Measurements from ENCODE around the gene TSPOAP1. TPM values are rescaled to one million over a fixed set of nuclear protein-coding genes. Genes with fewer than 3 reads are reported as not detected.

The TSPOAP1 gene
- total and polyA plus RNA-seq, 2 of the 13 experiments (the other 11 are each of a cell fraction or from before 2014, with no cell fraction given) = not detected

DNA sequence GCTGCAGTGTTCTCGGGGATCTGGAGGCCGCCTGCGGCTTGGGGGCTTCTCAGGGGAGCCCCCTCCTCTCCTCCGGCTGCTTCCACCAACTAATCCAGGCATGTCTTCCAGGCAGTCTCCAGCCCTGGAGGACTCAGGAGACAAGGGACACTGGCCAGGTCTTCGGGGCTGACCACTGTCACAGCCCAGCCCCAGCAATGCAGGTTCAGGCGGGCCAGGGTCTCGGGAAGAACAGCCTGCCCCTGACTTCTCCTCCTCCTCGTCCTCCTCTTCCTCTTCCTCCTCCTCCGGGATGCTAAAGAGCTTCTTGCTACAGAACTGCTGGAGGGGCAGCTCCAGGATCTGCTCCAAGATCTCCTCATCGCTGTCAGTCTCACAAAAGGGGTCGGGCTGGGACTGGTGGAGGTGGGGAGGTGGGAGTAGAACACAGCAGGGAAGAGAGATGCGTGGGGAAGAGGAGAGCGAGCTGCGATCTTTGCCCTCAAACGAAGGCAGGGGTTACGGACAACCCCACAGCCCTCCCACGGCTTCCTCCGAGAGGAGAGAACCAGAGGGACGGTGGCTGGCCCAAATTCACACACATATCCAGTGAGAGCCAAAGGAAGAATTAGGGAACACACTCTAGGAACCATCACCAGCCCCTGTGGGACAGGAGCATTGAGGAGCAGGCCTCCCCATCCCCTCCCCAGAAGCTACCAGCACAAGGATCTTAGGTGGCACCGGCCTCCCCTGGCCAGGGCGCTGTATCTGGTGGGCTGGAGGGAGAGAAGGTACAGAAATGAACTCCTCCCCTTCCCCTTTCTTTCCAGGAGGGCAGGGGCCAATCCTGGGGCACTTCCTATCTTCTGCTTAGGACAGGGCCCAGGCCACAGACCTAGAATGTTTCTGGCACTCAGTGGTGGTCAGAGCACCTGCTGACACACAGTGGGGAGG is 19.3 kb downstream of the TSPOAP1 start:
- no peak overlapping the region for H3K9ac ChIP-seq (ENCODE audit: insufficient read depth, low read depth, low read length)
- no peaks in the 10 kb centered on the region for H3K9me3 ChIP-seq (ENCODE audit: low read length)
- no peaks in the 10 kb centered on the region for H3K79me2 ChIP-seq (ENCODE audit: insufficient read depth, low read length)
- CTCF ChIA-PET (ENCODE audit: low intra/inter-chr PET ratio, low total read pairs) = interaction anchor here (2.2 to 2.4 kb wide), 2 partner anchors 8 to 138 kb away, joined by 9 to 24 read pairs; no protein-coding TSS in a partner anchor
- no peaks in the 10 kb centered on the region for H3K36me3 ChIP-seq (replicated peaks in 1 of 2; ENCODE audit: control insufficient read depth in 1 of 2, insufficient read depth in 2 of 2, low read length in 2 of 2)
- no peak for DNase-seq (ENCODE audit: low spot score)
- TF ChIP-seq DRAP1 (CRISPR knock-in tag; IDR thresholded peaks at IDR 0.05) (no peak), ZSCAN9 (CRISPR knock-in tag; IDR thresholded peaks at IDR 0.05; ENCODE audit: borderline replicate concordance) (no peak), GABPA (IDR thresholded peaks at IDR 0.05; ENCODE audit: low read depth, low read length) (no peak), GABPA (CRISPR knock-in tag; IDR thresholded peaks at IDR 0.05; ENCODE audit: low read depth) (no peak), MEF2D (CRISPR knock-in tag; IDR thresholded peaks at IDR 0.05) (no peak), ZNF800 (CRISPR knock-in tag; IDR thresholded peaks at IDR 0.05) (no peak), BRD4 (CRISPR knock-in tag; IDR thresholded peaks at IDR 0.05) (no peak), SRSF1 (optimal IDR thresholded peaks at IDR 0.05; ENCODE audit: low read depth, low read length) (no peak), ZNF232 (CRISPR knock-in tag; IDR thresholded peaks at IDR 0.05; ENCODE audit: borderline replicate concordance) (no peak), ZNF780A (CRISPR knock-in tag; IDR thresholded peaks at IDR 0.05) (no peak), RARA (CRISPR knock-in tag; IDR thresholded peaks at IDR 0.05) (no peak), ZNF766 (CRISPR knock-in tag; IDR thresholded peaks at IDR 0.05; ENCODE audit: borderline replicate concordance) (no peak)
- TF ChIP-seq, protein P1, sequence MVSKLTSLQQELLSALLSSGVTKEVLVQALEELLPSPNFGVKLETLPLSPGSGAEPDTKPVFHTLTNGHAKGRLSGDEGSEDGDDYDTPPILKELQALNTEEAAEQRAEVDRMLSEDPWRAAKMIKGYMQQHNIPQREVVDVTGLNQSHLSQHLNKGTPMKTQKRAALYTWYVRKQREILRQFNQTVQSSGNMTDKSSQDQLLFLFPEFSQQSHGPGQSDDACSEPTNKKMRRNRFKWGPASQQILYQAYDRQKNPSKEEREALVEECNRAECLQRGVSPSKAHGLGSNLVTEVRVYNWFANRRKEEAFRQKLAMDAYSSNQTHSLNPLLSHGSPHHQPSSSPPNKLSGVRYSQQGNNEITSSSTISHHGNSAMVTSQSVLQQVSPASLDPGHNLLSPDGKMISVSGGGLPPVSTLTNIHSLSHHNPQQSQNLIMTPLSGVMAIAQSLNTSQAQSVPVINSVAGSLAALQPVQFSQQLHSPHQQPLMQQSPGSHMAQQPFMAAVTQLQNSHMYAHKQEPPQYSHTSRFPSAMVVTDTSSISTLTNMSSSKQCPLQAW (CRISPR knock-in tag; IDR thresholded peaks at IDR 0.05) = no peak
- TF ChIP-seq, protein P2, sequence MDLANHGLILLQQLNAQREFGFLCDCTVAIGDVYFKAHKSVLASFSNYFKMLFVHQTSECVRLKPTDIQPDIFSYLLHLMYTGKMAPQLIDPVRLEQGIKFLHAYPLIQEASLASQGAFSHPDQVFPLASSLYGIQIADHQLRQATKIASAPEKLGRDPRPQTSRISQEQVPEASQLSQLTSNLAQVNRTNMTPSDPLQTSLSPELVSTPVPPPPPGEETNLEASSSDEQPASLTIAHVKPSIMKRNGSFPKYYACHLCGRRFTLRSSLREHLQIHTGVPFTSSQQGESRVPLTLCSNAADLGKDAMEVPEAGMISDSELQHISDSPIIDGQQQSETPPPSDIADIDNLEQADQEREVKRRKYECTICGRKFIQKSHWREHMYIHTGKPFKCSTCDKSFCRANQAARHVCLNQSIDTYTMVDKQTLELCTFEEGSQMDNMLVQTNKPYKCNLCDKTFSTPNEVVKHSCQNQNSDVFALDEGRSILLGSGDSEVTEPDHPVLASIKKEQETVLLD (CRISPR knock-in tag; IDR thresholded peaks at IDR 0.05; ENCODE audit: low read depth) = no peak
- BruUV-seq (replicated peaks) = no TSS peak
- intact Hi-C loops (cut with micrococcal nuclease; ENCODE audit: unreplicated experiment) (loop anchor here (2.0 kb wide), 1 partner anchor 138 kb away; no protein-coding TSS in a partner anchor), in situ Hi-C loops (cut with HindIII; ENCODE audit: extremely low pct_ligation_motif_present, low pct_unique_long_range_greater_than_20kb) (loop anchor here (5.0 kb wide), 1 partner anchor 138 kb away; no protein-coding TSS in a partner anchor)
- WGBS (ENCODE audit: low lambda C conversion rate) = 16% methylated on average over 21 of the region's 21 CpGs
- no peaks in the 10 kb centered on the region for H4K20me1 ChIP-seq (ENCODE audit: insufficient read depth, low read length)
- ATAC-seq = no peak; the same call in 2 of the 3 replicates
- H3K4me2 ChIP-seq (ENCODE audit: low read depth, low read length) = peak overlapping the region; percentile 56
- POLR2A ChIA-PET = interaction anchor here (0.7 to 1.6 kb wide), 2 partner anchors 8 to 108 kb away, joined by 3 read pairs; partner anchors contain the start of gene RNF43
- peaks cover 18% of the 10 kb centered on the region for H3K4me1 ChIP-seq (ENCODE audit: insufficient read depth, low read length)
- H2AFZ ChIP-seq (ENCODE audit: low read length) = peak overlapping the region; percentile 9
- peaks cover 28 to 92% of the 10 kb centered on the region in 2 experiments; a peak in 4 of 5 replicates for H3K27me3 ChIP-seq (ENCODE audit: control insufficient read depth in 1 of 2, insufficient read depth in 2 of 2, low read length in 2 of 2)
- FAIRE-seq = no peak
- H3K4me3 ChIP-seq (replicated peaks in 1 of 3; ENCODE audit: insufficient read depth in 1 of 3, low read depth in 2 of 3, low read length in 3 of 3) = peak overlapping the region in 1 of 3 experiments; percentile 44; a peak in 1 of 6 replicates
- no peak overlapping the region for H3K27ac ChIP-seq (ENCODE audit: extremely low read length, insufficient read depth, low read length)

All from HepG2 (cell line).